Suprapubic skin (tissue), 4 donors: Measurements from ENCODE around the gene NSD1. TPM values are rescaled to one million over a fixed set of nuclear protein-coding genes. Genes with fewer than 3 reads are reported as not detected.

Source experiments
- DNase-seq, 2 donors: peaks; one replicate each; pipeline ENCODE4 v3.0.0-alpha.2; 2019; ENCODE audit warnings: low spot score in 2 of 2
- H3K27ac ChIP-seq: fragments of 200-600 bp; sonication (generic); one replicate; pipeline ENCODE4 v1.5.1; 2019
- H3K27me3 ChIP-seq: fragments of 200-600 bp; sonication (generic); one replicate; pipeline ENCODE4 v1.5.1; 2019
- H3K36me3 ChIP-seq: fragments of 200-600 bp; sonication (generic); one replicate; pipeline ENCODE4 v1.5.1; 2019
- H3K4me1 ChIP-seq: fragments of 200-600 bp; sonication (generic); one replicate; pipeline ENCODE4 v1.5.1; 2019
- H3K4me3 ChIP-seq: fragments of 200-600 bp; sonication (generic); one replicate; pipeline ENCODE4 v1.5.1; 2019; ENCODE audit warnings: mild to moderate bottlenecking
- H3K9me3 ChIP-seq: fragments of 200-600 bp; sonication (generic); one replicate; pipeline ENCODE4 v1.5.1; 2019
- CTCF ChIP-seq, 2 donors: fragments of 200-600 bp in 1 of 2; fragments of 450-650 bp in 1 of 2; sonication (generic) in 1 of 2; IDR thresholded peaks; one replicate each; pipeline ENCODE4 v1.5.1; 2016 to 2019; ENCODE audit warnings: antibody characterized with exemption in 2 of 2, mild to moderate bottlenecking in 1 of 2, moderate library complexity in 1 of 2
- EP300 ChIP-seq: sonication (generic); formaldehyde crosslinking; IDR thresholded peaks from one replicate; pipeline ENCODE4 v1.6.1; 2017; ENCODE audit warnings: antibody characterized with exemption
- POLR2A ChIP-seq, 2 donors: fragments of 450-650 bp; IDR thresholded peaks; one replicate each; pipeline ENCODE4 v1.6.1; 2017; ENCODE audit warnings: antibody characterized with exemption in 2 of 2, mild to moderate bottlenecking in 2 of 2, moderate library complexity in 2 of 2
- POLR2AphosphoS5 ChIP-seq, 3 donors: sonication (generic); formaldehyde crosslinking; IDR thresholded peaks; one replicate each; pipeline ENCODE4 v1.6.1; 2017; ENCODE audit warnings: antibody characterized with exemption in 3 of 3
- WGBS: methylation state at CpG from one replicate; pipeline ENCODE4 v1.1.5; 2018; 5-methylcytosine and 5-hydroxymethylcytosine counted together
- total RNA-seq, 4 donors: library from RNA; depleted of rRNA; stranded (reverse); fragments of >200 nt; gene quantifications; one replicate each; pipeline ENCODE4 v1.1.0, GENCODE V29; 2016

NSD1 gene
- total RNA-seq, 4 donors from 2014 or later, result 36.0 to 67.9 (median 51.3) TPM

- Histone ChIP-seq H3K4me1 (no peaks in the 10 kb centered on the region), H3K9me3 (no peaks in the 10 kb centered on the region), H3K4me3 (no peak overlapping the region), H3K27ac (no peak overlapping the region), H3K27me3 (no peaks in the 10 kb centered on the region), H3K36me3 (no peaks in the 10 kb centered on the region)
- TF ChIP-seq POLR2AphosphoS5 (IDR thresholded peaks at IDR 0.05) (no peak), POLR2A (IDR thresholded peaks at IDR 0.05) (no peak), CTCF (IDR thresholded peaks at IDR 0.05) (no peak), EP300 (no peak)
- DNase-seq, result no peak
- WGBS, result 70% methylated on average over 4 of the region's 28 CpGs
Measured at GRCh38 chr5:177095088-177095669, 38.4 kb upstream of the NSD1 start.

- no peaks in the 10 kb centered on the region for H3K36me3 ChIP-seq
- H3K4me3 ChIP-seq, result no peak overlapping the region
- no peak for TF ChIP-seq POLR2AphosphoS5 (IDR thresholded peaks at IDR 0.05)
- TF ChIP-seq CTCF (IDR thresholded peaks at IDR 0.05), result no peak
- TF ChIP-seq EP300, result no peak
- no peak for TF ChIP-seq POLR2A (IDR thresholded peaks at IDR 0.05)
- 85% methylated on average over 17 of the region's 29 CpGs for WGBS
- H3K4me1 ChIP-seq, result no peaks in the 10 kb centered on the region
- H3K27me3 ChIP-seq, result peaks cover 3% of the 10 kb centered on the region
- no peaks in the 10 kb centered on the region for H3K9me3 ChIP-seq
- H3K27ac ChIP-seq, result no peak overlapping the region
- DNase-seq, result no peak
Measured at GRCh38 chr5:177096162-177097015, 37.2 kb upstream of the NSD1 start.

- H3K4me3 ChIP-seq, result no peak overlapping the region
- WGBS, result 89% methylated on average over 30 of the region's 30 CpGs
- no peak for TF ChIP-seq EP300
- no peak for TF ChIP-seq POLR2AphosphoS5 (IDR thresholded peaks at IDR 0.05)
- TF ChIP-seq POLR2A (IDR thresholded peaks at IDR 0.05), result no peak
- no peak for TF ChIP-seq CTCF (IDR thresholded peaks at IDR 0.05)
Measured at GRCh38 chr5:177097016-177097985, 36.3 kb upstream of the NSD1 start.

GRCh38 chr5:177098120-177098469, 35.5 kb upstream of the NSD1 start:
- 51% methylated on average over 6 of the region's 6 CpGs for WGBS
- no peak overlapping the region for H3K4me3 ChIP-seq
- TF ChIP-seq CTCF (IDR thresholded peaks at IDR 0.05) (no peak), POLR2A (IDR thresholded peaks at IDR 0.05) (no peak), EP300 (no peak)
- no peak overlapping the region for H3K27ac ChIP-seq
- no peak for DNase-seq
- no peaks in the 10 kb centered on the region for H3K9me3 ChIP-seq
- H3K4me1 ChIP-seq, result no peaks in the 10 kb centered on the region
- H3K36me3 ChIP-seq, result no peaks in the 10 kb centered on the region
- H3K27me3 ChIP-seq, result peaks cover 3% of the 10 kb centered on the region

More at GRCh38 chr5:177097016-177097985, 36.3 kb upstream of the NSD1 start:
- Histone ChIP-seq H3K9me3 (no peaks in the 10 kb centered on the region), H3K27me3 (peaks cover 3% of the 10 kb centered on the region), H3K36me3 (no peaks in the 10 kb centered on the region), H3K27ac (no peak overlapping the region), H3K4me1 (no peaks in the 10 kb centered on the region)
- no peak for DNase-seq
